Stimulated activated CD8-positive, alpha-beta memory T cell treated with anti-CD3 and anti-CD28 coated beads, Interleukin-4, amount 100 ng/mL, for 4 hours (primary cell): ENCODE data around the gene IL12RB2.
"Not testable (repeated sequence)": the region's sequence is repeated elsewhere in the genome, so short reads cannot be mapped to it uniquely, and the experiment has no call there.

Source experiments
- DNase-seq, 2 donors: peaks; one replicate each; pipeline ENCODE4 v3.0.0-alpha.2; 2020; ENCODE audit warnings: low read depth in 2 of 2, low spot score in 1 of 2

IL12RB2 gene

DNA sequence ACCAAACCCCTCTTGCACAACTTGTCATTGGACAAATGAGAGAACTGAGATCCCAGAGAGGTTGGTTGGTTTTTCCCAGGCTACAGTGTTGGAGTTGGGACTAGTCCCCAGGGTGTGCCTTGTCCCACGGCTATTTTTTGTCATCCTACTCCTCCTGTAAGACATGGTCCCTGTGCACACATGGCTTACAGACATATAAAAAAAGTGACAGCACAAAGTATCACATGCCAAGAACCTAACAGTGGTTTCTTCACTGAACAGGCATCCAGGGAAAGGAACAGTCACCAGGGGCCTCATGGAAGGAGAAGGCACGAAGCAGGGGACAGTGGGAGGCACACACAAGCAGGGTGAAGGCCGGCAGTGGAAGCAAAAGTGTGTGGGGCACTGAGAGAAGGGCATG is 86.1 kb downstream of the IL12RB2 start:
- DNase-seq = no peak

DNA sequence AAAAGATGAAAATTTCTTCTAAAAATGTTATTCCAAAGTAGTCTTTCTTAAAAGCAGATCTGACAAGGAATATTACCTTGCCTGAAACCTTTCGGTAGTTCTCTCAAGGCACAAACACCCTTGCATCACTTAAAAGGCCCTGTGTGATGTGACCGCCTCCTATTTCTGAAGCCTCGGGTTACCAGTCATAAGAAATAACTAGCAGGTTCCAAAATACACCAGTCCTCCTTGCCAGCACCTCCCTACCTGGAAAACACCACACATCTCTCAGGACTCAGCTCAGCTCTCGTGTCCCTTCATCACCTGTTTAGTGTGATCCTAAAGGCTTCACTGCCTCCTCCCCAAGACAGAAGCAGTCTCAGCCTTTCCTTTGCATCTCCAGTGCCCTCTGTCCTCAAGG is 86.9 kb downstream of the IL12RB2 start:
- DNase-seq = no peak

DNA sequence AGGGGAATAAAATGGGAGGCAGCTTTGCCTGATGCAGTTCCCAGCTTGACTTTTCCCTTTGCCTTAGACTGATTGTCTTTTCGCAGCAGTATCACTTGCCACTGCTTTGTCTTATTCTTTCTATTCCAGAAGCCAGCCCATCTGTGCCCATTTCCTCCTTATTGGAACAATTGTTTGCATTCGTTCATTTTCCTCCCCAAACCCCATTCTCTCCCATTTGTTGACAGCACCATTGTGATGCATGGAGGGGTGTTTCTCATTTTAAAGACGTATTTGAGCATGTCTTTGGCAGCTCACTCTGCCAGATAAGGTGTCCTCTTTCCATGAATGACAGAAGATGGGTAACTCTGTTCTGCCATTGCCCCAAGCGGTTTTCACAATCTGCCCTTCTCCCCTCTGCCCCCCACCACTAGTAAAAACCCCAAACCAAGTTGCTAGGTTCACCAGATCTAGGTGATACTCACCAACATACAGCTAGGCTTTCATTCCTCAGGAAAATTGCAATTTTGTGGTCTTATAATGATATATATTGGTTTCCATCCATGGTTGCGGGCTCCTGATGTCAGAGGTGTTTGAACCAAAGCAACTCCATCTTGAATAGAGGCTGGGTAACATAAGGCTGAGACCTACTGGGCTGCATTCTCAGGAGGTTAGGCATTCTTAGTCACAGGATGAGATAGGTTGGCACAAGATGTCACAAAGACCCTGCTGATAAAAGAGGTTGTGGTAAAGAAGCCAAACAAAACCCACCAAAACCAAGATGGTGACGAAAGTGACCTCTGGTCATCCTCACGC is 91.7 kb downstream of the IL12RB2 start:
- no peak for DNase-seq

DNA sequence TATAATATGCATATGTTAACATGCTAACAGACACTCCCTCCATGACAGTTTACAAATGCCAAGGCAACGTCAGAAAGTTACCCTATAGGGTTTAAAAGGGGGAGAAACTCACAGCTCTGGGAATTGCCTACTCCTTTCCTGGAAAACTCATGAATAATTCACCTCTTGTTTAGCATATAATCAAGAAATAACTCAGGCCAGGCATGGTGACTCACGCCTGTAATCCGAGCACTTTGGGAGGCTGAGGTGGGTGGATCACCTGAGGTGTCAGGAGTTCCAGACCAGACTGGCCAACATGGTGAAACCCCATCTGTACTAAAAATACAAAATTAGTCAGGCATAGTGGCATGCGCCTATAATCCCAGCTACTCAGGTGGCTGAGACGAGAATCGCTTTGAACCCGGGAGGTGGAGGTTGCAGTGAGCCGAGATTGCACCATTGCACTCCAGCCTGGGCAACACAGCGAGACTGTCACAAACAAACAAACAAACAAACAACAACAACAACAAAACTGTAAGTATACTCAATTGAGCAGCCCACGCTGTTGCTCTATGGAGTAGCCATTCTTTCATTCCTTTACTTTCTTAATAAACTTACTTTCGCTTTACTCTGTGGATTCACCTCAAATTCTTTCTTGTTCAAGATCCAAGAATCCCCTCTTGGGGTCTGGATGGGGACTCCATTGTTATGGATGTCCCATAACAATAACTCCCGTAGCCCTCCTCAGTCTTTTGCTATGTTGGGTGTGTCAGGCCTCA is 92.5 kb downstream of the IL12RB2 start:
- not testable (repeated sequence) for DNase-seq

DNA sequence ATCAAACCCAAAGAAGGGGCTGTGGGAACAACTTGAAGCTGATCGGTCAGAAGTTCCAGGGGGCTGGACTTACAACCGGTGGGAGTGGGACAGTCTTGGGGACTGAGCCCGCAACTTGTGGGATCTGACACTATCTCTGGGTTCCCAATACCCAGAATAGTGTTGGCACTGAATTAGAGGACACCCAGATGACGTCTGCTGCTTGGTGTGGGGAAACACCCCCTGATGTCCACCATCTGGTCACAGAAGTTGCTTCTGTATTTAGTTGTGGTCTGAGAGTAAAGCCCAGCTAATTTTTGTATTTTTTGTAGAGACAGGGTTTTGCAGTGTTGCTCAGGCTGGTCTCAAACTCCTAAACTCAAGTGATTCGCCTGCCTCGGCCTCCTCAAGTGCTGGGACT is 93.8 kb downstream of the IL12RB2 start:
- no peak for DNase-seq

DNA sequence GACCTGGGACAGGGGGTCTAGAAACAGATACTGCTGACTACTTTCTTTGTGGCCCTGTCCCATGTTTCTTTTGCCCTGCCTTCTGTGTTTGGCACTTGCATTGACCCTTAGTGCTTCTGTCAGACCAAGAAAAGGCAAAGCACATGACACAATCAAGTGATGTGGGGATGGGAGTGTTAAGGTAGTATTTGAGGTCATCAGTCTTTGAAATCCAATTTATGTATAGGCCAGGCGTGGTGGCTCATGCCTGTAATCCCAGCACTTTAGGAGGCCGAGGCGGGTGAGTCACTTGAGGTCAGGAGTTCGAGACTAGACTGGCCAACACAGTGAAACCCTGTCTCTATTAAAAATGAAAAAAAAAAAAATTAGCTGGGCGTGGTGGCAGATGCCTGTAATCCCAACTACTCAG is 96.5 kb downstream of the IL12RB2 start:
- no peak for DNase-seq

DNA sequence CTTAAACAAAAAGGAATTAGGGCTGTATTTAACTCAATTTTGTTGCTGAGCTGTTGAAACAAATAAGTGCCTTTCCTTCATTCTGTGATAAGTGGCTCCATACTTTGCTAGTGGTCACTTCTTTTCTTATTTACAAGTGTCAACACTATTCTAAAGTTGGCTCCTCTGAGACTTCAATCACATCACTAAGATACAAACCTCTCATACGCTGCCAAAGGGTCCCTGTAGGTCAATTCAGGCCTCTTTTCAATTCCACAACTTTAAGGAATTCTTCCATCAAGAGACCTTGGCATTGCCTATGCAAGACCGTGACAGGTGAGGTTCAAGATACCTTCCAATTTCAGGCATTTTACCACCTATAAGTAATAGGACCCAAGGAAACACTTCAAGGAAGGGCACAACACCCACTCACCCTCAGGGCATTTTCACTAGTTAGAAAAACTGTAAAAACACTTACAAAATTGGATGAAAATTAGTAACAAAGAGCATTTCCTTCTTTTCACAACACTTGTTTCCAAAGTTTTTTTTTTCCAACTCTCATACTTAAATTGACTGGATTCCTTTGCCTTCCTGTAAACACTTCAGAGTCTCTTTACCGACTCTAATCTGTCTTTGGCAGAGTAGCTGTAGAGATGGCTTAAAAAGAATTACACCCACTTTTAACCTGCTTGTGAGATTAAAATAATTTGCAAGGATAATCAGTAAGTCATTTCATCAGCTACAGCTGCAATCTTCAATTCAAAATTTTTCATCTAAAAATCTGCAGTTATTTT is 98.0 kb downstream of the IL12RB2 start:
- DNase-seq = no peak

DNA sequence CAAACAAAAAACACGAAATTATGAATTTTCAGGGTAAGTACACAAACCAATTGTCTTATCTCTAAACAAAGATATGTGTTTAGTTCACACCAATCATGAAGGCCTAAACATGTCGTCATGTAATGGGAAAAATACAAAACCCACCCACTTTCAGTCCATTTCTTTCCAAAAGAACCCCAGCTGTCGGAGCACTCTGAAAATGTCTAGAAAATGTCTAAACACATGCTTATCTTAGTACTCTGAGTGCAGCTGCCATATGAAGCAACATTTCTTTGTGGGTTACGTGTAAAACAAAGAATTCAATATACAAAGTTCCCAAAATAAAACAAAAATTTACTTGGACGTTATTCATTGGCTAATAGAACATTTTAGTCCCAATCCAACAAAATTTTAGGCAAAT is 99.8 kb downstream of the IL12RB2 start:
- no peak for DNase-seq

DNA sequence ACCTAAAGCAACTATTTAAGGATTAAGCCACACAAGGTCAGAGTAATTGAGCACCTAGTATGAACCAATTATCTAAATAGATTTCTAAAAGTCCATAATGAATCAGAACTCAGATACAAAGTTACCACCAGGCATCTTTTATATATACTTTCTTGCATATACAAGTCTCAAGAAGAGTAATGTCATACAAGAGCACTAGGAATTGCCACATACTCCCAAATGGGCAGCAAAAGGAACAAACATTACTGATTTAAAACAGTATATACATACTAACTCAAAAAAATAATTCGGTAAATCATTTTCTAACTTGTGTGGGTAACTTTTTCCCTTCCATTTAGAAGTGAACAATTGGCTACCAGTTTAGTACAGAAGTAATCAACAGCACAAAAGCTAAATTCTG is 100.5 kb downstream of the IL12RB2 start:
- DNase-seq = no peak

DNA sequence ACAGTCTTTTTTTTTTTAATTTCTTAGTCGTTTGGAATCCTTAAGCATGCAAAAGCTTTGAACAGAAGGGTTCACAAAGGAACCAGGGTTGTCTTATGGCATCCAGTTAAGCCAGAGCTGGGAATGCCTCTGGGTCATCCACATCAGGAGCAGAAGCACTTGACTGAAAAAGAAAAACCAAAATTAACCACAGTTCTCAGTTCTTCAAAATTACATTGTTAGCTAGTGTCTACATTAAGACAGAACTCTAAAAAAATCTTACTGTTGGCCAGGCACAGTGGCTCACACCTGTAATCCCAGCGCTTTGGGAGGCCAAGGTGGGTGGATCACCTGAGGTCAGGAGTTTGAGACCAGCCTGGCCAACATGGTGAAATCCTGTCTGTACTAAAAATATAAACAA is 105.4 kb downstream of the IL12RB2 start:
- DNase-seq = not testable (repeated sequence)

DNA sequence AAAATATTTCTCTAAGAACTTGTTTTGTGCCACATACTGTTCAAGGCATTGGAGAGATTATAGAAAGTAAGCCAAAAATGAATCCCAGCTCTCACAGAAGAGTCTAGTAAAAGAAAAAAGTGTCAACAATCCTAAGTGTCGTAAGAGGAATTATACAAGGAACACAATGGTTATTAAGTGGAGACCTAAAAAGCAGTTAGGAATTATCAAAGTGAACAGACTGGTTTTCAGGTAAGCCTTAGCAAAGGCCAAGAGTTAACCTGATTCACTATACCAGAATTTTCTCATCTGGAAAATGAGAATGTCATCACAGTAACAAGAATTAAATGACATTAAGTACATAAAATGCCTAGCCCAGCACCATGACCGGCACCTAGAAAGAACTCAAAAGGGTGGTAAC is 106.9 kb downstream of the IL12RB2 start:
- DNase-seq = no peak

DNA sequence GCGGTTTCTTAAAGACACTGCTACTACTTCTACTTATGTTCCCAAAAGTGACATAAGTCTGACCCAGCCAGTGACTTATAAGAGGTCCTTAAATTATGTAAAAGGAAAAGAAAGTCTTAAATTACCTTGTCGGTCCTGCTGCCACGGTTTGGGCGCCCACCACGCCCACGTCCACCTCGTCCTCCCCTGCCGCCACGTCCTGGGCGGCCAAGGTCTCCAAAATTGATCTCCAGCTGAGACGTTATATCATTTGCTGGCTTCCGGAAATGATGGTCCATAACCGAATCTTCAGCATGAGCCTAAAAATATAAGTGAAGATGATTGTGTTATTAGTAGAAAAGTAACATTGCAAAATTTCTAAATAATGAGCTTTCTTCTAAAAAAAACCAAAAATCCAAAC is 107.4 kb downstream of the IL12RB2 start:
- no peak for DNase-seq

DNA sequence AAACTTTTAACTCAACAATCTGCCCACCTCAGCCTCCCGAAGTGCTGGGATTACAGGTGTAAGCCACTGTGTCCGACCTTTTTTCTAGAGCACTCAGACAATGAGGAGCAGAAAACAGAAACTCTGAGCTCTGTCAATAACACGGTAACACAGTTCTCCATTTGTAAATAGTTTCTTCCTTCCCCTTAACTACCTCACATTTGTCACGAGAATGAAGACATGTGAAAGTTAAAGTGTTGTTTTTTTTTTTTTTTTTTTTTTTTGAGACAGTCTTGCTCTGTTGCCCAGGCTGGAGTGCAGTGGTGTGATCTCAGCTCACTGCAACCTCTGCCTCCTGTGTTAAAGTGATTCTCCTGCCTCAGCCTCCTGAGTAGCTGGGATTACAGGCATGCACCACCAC is 110.1 kb downstream of the IL12RB2 start:
- not testable (repeated sequence) for DNase-seq

DNA sequence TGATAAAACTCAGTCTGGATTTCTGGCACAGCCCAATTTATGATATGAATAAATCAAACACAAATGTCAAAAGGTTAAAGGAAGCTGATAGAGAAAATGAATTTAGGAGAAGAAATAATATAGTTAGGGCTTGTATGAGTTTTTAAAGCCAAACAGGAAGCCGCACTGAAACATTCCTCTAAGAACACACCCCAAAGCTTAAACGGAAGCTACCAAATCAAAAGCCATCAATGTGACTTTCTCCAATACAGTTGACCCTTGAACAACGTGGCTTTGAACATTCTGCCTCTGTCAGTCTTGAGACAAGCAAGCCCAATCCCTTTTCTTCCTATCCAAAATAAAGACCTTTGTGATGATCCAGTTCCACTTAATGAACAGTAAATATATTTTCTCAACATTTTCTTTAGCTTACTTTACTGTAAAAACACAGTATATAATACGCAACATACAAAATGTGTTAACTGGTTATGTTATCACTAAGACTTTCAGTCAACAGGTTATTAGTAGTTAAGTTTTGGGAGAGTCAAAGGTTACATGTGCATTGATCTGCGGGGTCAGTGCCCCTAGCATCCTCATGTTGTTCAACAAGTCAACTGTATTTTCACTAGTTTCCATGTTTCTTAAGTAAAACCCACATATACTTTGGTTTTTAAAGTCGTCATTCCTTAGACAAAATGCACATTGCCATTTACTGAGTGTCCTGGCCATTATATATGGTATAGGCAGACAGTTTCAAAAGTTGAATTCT is 111.3 kb downstream of the IL12RB2 start:
- no peak for DNase-seq

DNA sequence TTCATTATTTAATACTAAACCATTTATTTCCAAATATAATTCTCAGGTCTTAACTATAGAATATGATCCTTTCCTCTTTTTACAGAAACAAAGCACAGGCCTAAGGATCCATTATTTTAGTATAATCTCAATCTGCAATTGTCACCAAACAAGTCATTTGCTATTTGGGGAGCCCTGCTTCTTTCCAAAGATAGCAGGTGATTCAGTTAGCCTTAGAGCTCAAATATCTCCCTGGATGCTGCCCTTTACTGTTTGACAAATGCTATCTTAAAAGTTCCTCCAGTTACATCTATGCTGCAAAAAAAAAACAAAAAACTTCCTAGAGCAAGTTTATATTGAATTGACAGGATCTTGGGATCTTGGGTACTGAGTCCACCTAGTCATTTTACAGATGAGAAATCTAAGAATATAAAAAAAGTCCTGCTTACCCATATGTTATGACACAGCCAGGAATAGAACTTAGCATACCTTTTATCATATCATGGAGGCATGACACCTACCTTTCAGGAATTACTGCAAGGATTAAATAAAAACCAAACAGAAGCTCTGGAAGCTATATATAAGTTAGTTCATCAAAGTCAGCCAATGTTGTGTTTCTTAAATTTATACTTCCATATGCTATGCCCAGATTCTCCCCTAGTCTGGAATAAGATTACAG is 113.3 kb downstream of the IL12RB2 start:
- DNase-seq = no peak

DNA sequence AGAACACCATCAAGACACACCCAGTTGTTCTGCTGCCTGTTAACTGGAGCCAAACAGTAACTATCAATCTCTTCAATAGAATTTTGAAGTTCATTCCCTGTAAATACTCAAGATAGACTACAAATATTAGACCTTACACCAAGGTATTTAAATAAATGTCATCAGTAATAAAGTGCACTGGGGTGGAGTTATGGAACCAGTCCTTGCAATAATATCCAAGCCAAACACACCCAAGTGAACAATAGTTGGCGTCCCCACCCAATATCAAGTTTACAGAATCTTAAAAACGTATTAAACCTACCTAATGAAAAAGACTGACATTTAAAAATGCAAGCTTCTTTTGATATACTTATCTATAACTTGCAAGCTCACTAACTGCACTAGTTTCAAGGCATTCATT is 119.8 kb downstream of the IL12RB2 start:
- no peak for DNase-seq

DNA sequence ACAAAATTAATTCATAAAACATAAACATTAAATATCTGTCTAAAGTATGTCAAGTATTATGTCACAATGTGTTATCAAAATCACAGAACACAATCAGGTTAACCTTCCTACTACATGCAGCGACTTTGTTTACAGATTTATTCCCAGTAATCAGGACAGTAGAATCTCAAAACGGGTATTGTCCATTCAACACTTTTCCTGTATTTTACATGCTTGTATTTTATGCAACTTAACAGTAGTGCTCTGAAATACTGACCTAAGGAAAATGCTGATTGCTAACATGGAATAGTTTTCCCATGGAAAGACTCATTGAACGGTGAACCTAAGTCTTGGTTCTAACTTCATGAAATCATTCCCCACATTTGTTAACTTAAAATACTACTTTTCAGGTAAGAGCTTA is 120.3 kb downstream of the IL12RB2 start:
- no peak for DNase-seq

DNA sequence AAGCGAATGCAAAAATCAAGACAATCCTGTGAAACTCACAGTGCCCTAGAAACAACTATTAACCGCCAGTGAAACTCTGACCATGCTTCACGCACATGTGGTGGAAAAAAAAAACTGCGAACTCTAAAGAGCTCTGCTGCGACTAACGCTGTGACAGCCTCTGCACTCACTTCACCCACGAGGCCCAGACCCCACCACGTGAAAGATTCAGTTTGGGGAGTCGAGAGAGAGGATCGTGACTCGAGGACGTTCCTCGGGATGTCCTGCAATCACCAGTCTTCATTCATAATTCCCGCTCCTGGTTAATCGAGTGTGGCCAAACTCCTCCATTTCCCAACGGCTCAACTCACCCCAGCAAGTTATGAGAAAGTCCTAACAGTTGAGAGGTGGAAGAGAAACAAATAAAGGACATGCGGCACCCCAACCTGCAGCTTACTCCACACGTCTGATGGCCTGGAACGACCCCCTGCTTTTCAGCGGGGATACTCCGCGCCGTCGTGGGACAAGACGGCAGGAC is 121.4 kb downstream of the IL12RB2 start:
- peak; percentile 19 to 24 for DNase-seq

DNA sequence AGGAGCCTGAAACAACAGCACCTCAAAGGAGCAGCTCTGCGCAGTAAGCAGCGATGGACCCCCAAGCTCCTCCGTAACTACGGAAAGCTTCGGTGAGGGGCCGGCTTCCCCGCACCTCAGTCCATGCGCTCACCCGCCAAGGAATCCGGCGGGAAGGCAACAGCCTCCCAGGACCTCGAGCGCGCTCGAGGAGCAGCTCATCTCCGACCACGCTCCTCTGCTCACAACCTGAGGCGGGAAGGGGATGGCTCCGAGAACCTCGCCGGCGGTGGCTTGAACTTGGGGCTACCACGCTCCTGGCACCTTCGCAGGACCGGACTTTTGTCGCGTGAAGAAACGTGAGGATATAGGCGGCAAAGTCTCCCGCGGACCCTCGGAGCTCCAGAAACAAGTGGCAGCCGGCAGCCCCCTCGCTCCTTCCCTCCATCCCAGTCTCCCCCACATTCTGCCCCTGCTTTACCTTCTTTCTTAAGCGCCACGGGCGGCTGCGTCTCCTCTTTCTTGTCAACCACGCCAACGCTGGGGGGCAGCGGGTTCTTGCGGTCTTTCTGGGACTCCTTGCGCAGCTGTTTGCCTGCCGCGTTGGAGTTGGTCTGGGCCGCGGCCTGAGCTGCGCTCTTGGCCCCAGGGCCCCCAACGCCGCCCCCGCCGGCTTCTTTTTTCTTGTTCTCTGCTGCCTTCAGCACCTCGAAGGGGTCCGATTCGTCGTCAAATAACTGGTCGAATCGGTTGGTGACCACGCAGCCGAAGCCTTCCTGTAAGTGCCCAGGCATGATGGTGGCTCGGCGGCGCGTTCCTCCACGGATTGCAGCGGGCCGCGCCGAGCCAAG is 122.1 kb downstream of the IL12RB2 start:
- no peak for DNase-seq
